HG03442 (cell line): Measurements from ENCODE around the gene IL10.

Experiments used
- ATAC-seq: cut with Tn5 transposase; IDR thresholded peaks from one replicate; pipeline ENCODE4 v1.9.1; 2021; ENCODE audit warnings: mild to moderate bottlenecking, moderate library complexity; ENCODE audit not compliant: unreplicated experiment

The IL10 gene

DNA sequence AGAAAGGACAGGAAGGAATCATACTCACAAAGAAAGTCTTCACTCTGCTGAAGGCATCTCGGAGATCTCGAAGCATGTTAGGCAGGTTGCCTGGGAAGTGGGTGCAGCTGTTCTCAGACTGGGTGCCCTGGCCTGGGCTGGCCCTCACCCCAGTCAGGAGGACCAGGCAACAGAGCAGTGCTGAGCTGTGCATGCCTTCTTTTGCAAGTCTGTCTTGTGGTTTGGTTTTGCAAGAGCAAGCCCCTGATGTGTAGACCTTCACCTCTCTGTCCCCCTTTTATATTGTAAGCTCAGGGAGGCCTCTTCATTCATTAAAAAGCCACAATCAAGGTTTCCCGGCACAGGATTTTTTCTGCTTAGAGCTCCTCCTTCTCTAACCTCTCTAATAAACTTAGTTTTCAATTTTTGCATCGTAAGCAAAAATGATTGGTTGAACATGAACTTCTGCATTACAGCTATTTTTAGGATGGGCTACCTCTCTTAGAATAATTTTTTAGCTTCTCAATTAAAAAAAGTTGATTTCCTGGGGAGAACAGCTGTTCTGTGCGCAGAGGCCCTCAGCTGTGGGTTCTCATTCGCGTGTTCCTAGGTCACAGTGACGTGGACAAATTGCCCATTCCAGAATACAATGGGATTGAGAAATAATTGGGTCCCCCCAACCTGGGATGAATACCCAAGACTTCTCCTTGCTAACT is at the start of gene IL10:
Gene IL10 (minus strand): TSS at position 252 of the 695 bp plus-strand sequence. CDS start 59 bp downstream, at position 193.
- no peak for ATAC-seq

DNA sequence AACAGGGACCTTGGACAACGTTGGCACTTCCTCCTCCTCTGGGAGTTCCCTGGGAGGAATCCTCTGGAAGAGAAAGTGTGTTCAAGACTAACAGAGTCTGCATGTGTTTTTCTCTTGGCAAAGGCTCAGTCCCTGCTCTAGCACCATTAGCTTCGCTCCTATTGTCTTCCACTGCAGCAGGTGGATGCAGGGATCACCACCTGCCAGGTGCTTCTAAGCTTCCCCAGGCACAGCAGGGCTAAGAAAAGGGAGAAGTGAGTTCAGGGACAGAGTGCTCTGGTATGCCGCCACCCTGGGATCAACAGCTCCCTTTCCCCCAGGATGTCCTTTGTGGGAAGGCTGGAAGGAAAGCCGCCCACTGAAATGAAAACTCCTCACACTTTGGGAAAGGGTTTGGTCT is 49.2 kb upstream of the IL10 start:
- no peak for ATAC-seq

DNA sequence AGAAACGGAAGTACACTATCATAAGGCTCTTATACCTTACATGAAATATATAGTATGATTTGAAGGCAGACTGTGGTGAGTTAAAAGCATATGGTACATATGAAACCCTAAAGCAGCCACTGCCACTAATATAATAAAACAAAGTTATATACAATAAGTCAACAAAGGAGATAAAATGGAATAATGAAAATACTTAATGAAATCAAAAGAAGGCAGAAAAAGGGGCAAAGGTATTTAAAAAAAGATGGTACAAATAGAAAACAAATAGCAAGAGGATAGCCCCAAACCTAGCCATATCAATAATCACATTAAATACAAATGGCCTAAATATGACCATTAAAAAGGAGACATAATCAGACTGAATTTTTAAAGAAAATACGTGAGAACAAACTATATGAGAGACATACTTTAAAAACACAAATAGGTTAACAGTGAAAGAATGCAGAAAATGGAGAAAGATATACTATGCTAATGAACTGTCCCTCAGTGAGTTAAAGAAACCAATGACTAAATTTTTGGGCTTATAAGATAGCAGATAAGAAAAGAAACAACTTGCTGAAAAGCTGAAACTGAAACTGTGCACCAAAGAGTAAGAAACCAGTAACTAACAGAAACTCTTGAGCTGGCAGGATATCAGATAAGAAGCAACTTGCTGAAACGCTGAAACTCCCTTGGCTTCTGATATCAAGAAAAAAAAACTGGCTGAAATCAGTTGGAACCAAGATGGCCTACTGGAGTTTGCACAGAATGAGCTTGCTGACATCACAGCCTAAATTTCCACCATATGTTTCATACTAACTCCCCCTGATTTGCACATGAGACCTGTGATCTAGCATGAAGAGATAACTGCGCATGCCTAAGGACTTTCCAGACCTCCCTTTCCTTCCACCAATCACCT is 44.3 kb upstream of the IL10 start:
- ATAC-seq: no peak

GRCh38 chr1:206814716-206815341 is 42.5 kb upstream of the IL10 start:
- no peak for ATAC-seq

- no peak for ATAC-seq
Measured at GRCh38 chr1:206812471-206812870, 40.2 kb upstream of the IL10 start.

DNA sequence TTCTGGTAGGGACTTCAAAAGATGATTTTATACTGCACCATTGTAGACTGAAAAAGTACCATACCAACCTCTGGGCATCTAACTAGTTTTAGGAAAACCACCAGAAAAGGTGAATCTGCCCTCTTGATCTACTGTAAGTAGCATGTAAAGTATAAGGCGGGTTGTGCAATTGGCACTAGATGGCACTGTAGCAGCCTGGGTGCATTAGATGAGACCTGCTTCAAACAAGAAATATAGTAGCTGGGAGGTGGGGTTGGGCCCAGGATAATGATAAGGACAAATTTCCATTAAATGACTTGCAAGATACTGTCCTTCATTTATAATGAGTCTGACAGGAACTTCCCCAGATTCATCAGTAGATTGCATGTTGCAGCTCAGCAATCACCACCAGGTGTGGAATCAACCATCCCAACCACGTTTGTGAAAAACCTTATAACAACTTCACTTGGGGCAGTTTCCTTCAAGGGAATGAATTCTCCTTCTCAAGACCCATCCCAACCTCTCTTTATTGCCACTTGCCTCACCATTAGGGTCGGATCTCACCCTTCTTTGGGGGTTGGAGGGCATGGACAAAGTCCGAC is 37.3 kb upstream of the IL10 start:
- ATAC-seq: no peak

DNA sequence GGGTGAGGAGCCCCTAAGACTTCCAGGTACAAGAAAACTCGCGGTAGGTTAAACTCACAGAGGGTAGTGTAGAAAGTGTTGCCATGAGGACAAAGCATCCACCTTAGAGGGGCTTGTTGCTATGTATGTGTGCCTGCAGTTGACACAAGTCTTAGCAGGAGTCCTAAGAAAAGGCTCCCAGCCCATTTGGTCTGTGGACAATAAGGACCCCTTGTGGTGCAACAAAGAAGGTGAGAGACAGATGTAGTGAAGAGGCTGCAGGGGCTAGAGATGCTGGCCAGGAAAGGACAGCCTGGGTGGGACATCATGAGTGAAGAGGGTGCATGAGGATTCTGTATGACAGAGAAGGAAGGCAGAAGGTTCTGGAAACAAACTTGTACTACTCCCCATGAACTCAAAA is 36.3 kb upstream of the IL10 start:
- no peak for ATAC-seq

DNA sequence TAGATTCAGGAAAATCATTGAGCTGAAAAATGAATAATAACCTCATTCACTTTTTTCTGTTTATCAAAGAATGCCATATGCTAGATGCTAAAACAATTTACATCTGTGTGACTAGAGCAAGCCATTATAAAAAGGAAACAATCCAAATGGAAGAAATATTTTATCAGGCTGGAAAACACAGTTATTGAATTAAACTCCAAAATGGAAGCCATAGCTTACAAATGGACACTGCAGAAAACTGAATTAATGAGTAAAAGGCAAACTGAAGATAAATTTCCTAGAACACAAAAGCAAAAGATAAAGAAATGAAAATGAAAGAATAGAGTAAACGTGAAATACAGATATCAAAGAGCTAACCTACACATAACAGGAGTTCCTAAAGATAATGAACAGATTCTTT is 33.1 kb upstream of the IL10 start:
- no peak for ATAC-seq

DNA sequence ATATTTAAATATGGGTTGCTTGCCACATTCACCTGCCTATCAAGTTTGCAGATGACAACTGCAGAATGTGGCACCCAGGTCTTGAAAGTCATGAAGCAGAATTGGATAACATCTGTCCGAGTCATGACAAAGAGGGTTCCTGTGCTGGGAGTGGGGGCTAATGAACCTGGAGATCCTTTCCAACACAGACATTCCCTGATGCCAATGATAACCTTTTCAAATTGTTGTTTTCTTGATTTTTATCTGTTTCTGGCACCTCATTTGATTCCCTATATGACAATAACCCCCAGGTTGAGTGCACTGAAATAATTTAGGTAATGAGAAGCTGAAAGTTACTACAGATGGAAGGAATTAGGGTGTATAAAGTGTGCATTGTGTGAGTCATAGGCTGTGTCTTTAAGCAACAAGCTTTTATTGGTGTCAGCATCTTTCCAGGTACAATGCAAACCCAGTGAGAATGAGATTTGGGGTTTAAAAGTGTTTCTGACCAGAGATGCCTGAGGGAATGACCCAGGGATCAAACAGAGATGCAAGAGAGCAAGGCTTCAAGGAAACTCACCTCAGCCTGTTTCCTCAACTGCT is 32.0 kb upstream of the IL10 start:
- ATAC-seq: no peak

- peak; percentile 92 for ATAC-seq
Measured at GRCh38 chr1:206803221-206803730, 31.0 kb upstream of the IL10 start.

DNA sequence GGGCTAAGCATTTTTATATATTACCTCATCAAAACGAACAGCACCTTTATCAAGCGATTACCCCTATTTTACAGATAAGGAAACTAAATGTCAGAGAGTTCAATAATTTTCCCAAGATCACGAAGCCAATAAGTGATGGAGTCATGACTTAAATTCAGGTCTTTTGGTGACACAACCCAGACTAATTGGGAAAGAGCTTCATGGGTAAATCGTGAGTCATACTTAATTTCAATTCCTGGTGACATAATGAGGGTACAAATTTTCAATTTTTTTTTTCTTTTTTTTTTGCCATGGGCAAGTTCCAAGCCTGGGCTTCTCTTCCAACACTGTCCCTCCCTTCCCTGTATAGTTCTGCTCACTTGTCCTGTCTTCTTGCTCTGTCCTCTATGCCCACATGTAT is 30.1 kb upstream of the IL10 start:
- no peak for ATAC-seq

GRCh38 chr1:206801467-206801866 is 29.2 kb upstream of the IL10 start:
- ATAC-seq: no peak

- no peak for ATAC-seq
Measured at GRCh38 chr1:206800891-206801290, 28.6 kb upstream of the IL10 start.

GRCh38 chr1:206800411-206800810 is 28.1 kb upstream of the IL10 start:
- no peak for ATAC-seq

DNA sequence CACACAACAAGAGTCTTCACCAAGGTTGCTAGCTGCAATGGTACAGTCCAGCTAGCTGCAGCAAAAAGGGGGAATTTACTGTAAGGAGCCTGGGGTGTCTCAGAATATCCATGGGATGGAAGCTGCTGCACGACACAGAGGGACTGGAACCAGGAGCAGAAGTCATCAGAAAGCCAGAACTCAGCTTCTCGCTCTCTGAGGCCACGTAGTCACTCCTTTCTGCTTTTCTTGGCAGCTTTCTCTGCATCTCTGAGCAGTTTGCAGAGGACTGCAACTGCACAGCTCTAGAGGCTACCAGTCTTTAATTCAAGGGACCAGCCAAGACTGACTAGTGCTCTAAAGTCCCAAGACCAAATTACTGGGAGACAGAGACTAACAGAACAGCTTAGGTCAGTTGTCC is 27.0 kb upstream of the IL10 start:
- no peak for ATAC-seq

GRCh38 chr1:206798384-206798996 is 26.2 kb upstream of the IL10 start:
- no peak for ATAC-seq

GRCh38 chr1:206797534-206798383 is 25.5 kb upstream of the IL10 start:
- no peak for ATAC-seq

DNA sequence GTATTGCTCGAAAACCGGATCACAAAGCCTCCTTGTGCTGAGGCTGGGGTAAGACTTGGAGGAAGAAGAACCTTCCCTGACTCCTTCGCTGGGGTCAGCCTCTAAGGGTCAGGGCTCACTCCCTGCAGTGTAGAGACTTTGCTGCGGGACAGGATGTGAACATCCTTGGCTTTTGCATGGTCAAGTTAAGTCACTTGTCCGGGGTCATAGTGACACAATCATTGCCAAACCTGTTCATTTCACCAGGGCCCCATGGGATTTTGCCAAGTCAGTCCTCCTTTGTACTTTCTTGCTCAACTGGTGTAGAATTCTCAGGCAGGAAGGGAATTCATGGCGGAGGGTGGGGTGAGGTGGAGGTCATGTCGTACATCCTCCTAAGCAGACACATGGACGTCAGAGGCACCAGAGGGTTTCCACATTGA is 24.7 kb upstream of the IL10 start:
- no peak for ATAC-seq

DNA sequence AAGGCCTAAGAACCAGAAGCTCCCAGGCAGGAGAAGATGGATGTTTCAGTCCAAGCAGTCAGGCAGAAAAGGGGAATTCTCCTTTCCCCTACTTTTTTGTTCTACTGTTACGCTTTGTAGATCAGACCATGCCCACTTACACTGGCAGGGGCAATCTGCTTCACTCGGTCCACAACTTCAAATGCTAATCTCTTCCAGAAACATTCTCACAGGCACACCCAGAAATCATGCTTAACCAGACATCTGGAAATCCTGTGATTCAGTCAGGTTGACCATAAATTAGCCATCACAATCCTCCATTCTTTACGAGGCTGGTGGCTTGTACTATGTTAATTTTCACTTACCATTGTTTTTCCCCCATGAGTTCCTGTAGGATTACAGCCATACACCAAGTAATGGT is 23.8 kb upstream of the IL10 start:
- ATAC-seq: no peak
